T follicular helper cell (primary cell): ENCODE results near the gene SERPIND1.

Experiments
- DNase-seq: peaks from one replicate; pipeline ENCODE4 v3.0.0-alpha.2; 2020; ENCODE audit warnings: low read depth

The SERPIND1 gene

GRCh38 chr22:20775342-20775895 lies 1.5 kb downstream of the SERPIND1 start:
- no peak for DNase-seq

GRCh38 chr22:20776624-20777405 lies 2.9 kb downstream of the SERPIND1 start:
- DNase-seq: no peak

GRCh38 chr22:20777420-20778177 lies 3.7 kb downstream of the SERPIND1 start:
- DNase-seq: no peak

- DNase-seq: no peak
Measured at GRCh38 chr22:20779014-20779817, 5.3 kb downstream of the SERPIND1 start.

GRCh38 chr22:20779818-20780158 lies 5.9 kb downstream of the SERPIND1 start:
- no peak for DNase-seq

- DNase-seq: no peak
Measured at GRCh38 chr22:20781272-20781990, 7.5 kb downstream of the SERPIND1 start.

- no peak for DNase-seq
Measured at GRCh38 chr22:20782083-20782482, 8.2 kb downstream of the SERPIND1 start.

GRCh38 chr22:20782596-20783299 lies 8.8 kb downstream of the SERPIND1 start:
- DNase-seq: no peak

GRCh38 chr22:20783300-20783673 lies 9.4 kb downstream of the SERPIND1 start:
- DNase-seq: no peak

GRCh38 chr22:20783844-20784723 lies 10.2 kb downstream of the SERPIND1 start:
- DNase-seq: peak; percentile 15

GRCh38 chr22:20785415-20785814 lies 11.5 kb downstream of the SERPIND1 start:
- DNase-seq: no peak

- DNase-seq: no peak
Measured at GRCh38 chr22:20786048-20786447, 12.1 kb downstream of the SERPIND1 start.

GRCh38 chr22:20786536-20786979 lies 12.6 kb downstream of the SERPIND1 start:
- DNase-seq: no peak

GRCh38 chr22:20787223-20787622 lies 13.3 kb downstream of the SERPIND1 start:
- no peak for DNase-seq

- no peak for DNase-seq
Measured at GRCh38 chr22:20787746-20788626, 14.1 kb downstream of the SERPIND1 start.

GRCh38 chr22:20788627-20789344 lies 14.9 kb downstream of the SERPIND1 start:
- DNase-seq: no peak

- no peak for DNase-seq
Measured at GRCh38 chr22:20792221-20792965, 18.5 kb downstream of the SERPIND1 start.
